GM04504 (cell line): ENCODE results near the gene TBC1D22B.

ENCODE experiments used
- DNase-seq: peaks from one replicate; pipeline ENCODE4 v3.0.0-alpha.2; 2012; ENCODE audit warnings: low read depth

TBC1D22B gene

GRCh38 chr6:37257634-37258404, at the start of gene TBC1D22B, which contains the start of gene TMEM217:
Gene TBC1D22B, plus strand, starts transcription at chr6:37257772. Its CDS starts 146 bp downstream, at chr6:37257918.
Gene TMEM217, minus strand, starts transcription at chr6:37258144. Its CDS starts 39,114 bp downstream, at chr6:37219030.
- DNase-seq: peak; percentile 85

- DNase-seq: peak; percentile 41
Measured at GRCh38 chr6:37207903-37208456, 49.6 kb upstream of the TBC1D22B start.

GRCh38 chr6:37208793-37209192, 48.8 kb upstream of the TBC1D22B start:
- DNase-seq: no peak

GRCh38 chr6:37209461-37210205, 47.9 kb upstream of the TBC1D22B start:
- no peak for DNase-seq

- DNase-seq: peak; percentile 71
Measured at GRCh38 chr6:37210313-37210968, 47.1 kb upstream of the TBC1D22B start.

- DNase-seq: no peak
Measured at GRCh38 chr6:37212268-37212667, 45.3 kb upstream of the TBC1D22B start.

GRCh38 chr6:37218061-37218460, 39.5 kb upstream of the TBC1D22B start:
- DNase-seq: no peak

- DNase-seq: no peak
Measured at GRCh38 chr6:37218511-37218910, 39.1 kb upstream of the TBC1D22B start.

GRCh38 chr6:37221585-37222124, 35.9 kb upstream of the TBC1D22B start:
- DNase-seq: no peak

GRCh38 chr6:37222125-37222967, 35.2 kb upstream of the TBC1D22B start:
- no peak for DNase-seq

GRCh38 chr6:37222992-37223391, 34.6 kb upstream of the TBC1D22B start:
- DNase-seq: no peak

GRCh38 chr6:37225350-37226169, 32.0 kb upstream of the TBC1D22B start:
- no peak for DNase-seq

- DNase-seq: no peak
Measured at GRCh38 chr6:37230104-37230503, 27.5 kb upstream of the TBC1D22B start.

- DNase-seq: no peak
Measured at GRCh38 chr6:37232430-37233017, 25.0 kb upstream of the TBC1D22B start.

GRCh38 chr6:37233541-37233940, 24.0 kb upstream of the TBC1D22B start:
- DNase-seq: no peak

- DNase-seq: no peak
Measured at GRCh38 chr6:37236921-37237320, 20.7 kb upstream of the TBC1D22B start.

- DNase-seq: no peak
Measured at GRCh38 chr6:37237789-37238188, 19.8 kb upstream of the TBC1D22B start.

GRCh38 chr6:37238381-37238780, 19.2 kb upstream of the TBC1D22B start:
- DNase-seq: no peak

- DNase-seq: no peak
Measured at GRCh38 chr6:37239526-37239925, 18.0 kb upstream of the TBC1D22B start.
